Glutamatergic neuron (in vitro differentiated cells): Measurements from ENCODE around the gene ARL15. TPM values are rescaled to one million over a fixed set of nuclear protein-coding genes. Genes with fewer than 3 reads are reported as not detected.

Source experiments
- DNase-seq: peaks from one replicate; pipeline ENCODE4 v3.0.0; 2022
- H3K27ac Mint-ChIP-seq: one replicate; pipeline ENCODE4 v1.8.0; 2020; ENCODE audit warnings: mild to moderate bottlenecking, mixed read lengths, inconsistent platforms; ENCODE audit not compliant: unreplicated experiment
- H3K27me3 Mint-ChIP-seq: one replicate; pipeline ENCODE4 v1.8.0; 2020; ENCODE audit warnings: mild to moderate bottlenecking, moderate library complexity, mixed read lengths, inconsistent platforms; ENCODE audit not compliant: unreplicated experiment
- H3K36me3 Mint-ChIP-seq: one replicate; pipeline ENCODE4 v1.8.0; 2020; ENCODE audit warnings: mild to moderate bottlenecking, mixed read lengths, inconsistent platforms; ENCODE audit not compliant: unreplicated experiment
- H3K4me1 Mint-ChIP-seq: one replicate; pipeline ENCODE4 v1.8.0; 2020; ENCODE audit warnings: mild to moderate bottlenecking, low read depth, mixed read lengths, inconsistent platforms; ENCODE audit not compliant: unreplicated experiment
- H3K4me3 Mint-ChIP-seq: one replicate; pipeline ENCODE4 v1.8.0; 2020; ENCODE audit warnings: mild to moderate bottlenecking, mixed read lengths, inconsistent platforms; ENCODE audit not compliant: unreplicated experiment
- H3K9me3 Mint-ChIP-seq: one replicate; pipeline ENCODE4 v1.8.0; 2020; ENCODE audit warnings: mild to moderate bottlenecking, moderate library complexity, mixed read lengths, inconsistent platforms; ENCODE audit not compliant: unreplicated experiment
- total RNA-seq: library from RNA; stranded (reverse); fragmentation: NEBNext Ultra II Directional; extraction: Animal tissue kit (Norgen Biotek cat#: 25700); gene quantifications from one replicate; pipeline ENCODE4 v1.2.1, GENCODE V29; 2021; ENCODE audit not compliant: unreplicated experiment
- TF ChIP-seq, protein P1 (sequence below): fragments of 200-600 bp; sonication (generic); IDR thresholded peaks from one replicate; pipeline ENCODE4 v1.5.0; 2021; ENCODE audit not compliant: partially characterized antibody, unreplicated experiment

Gene ARL15
- total RNA-seq, 1 donor from 2014 or later, result 37.4 TPM

DNA sequence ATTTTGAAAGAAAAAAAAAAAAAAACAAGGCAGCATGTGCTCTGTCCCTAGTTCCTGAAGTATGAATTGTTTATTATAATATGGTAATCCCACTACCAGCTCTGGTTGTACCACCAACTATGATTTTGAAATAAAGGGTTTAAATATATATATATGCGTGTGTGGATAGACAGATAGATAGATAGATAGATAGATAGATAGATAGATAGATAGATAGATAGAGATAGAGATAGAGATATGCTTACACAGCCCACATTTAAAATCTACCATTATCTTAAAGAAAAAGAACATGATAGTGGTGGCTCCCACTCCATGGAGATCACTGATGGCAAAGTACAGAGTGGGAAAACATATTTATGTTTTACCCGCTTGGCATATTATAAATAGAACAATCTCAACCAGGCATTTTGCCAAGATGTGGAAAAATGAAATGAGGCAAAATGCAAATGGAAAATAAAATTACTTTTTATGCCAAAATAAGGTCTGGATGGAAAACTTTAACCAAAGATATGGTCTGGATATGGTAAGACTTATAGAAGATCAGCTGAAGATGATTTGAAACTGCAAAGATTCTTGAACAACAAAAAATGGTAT, 170.0 kb downstream of the ARL15 start:
- no peak overlapping the region for H3K27ac Mint-ChIP-seq
- no peak for DNase-seq
- H3K4me1 Mint-ChIP-seq, result no peaks in the 10 kb centered on the region
- no peaks in the 10 kb centered on the region for H3K36me3 Mint-ChIP-seq
- no peak overlapping the region for H3K4me3 Mint-ChIP-seq
- H3K9me3 Mint-ChIP-seq, result peaks cover 3% of the 10 kb centered on the region
- TF ChIP-seq, protein P1, sequence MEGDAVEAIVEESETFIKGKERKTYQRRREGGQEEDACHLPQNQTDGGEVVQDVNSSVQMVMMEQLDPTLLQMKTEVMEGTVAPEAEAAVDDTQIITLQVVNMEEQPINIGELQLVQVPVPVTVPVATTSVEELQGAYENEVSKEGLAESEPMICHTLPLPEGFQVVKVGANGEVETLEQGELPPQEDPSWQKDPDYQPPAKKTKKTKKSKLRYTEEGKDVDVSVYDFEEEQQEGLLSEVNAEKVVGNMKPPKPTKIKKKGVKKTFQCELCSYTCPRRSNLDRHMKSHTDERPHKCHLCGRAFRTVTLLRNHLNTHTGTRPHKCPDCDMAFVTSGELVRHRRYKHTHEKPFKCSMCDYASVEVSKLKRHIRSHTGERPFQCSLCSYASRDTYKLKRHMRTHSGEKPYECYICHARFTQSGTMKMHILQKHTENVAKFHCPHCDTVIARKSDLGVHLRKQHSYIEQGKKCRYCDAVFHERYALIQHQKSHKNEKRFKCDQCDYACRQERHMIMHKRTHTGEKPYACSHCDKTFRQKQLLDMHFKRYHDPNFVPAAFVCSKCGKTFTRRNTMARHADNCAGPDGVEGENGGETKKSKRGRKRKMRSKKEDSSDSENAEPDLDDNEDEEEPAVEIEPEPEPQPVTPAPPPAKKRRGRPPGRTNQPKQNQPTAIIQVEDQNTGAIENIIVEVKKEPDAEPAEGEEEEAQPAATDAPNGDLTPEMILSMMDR, result no peak
- H3K27me3 Mint-ChIP-seq, result no peaks in the 10 kb centered on the region

- no peaks in the 10 kb centered on the region for H3K9me3 Mint-ChIP-seq
- no peak for DNase-seq
- H3K36me3 Mint-ChIP-seq, result no peaks in the 10 kb centered on the region
- H3K4me1 Mint-ChIP-seq, result no peaks in the 10 kb centered on the region
- TF ChIP-seq, protein P1, result no peak
- no peak overlapping the region for H3K27ac Mint-ChIP-seq
- no peaks in the 10 kb centered on the region for H3K27me3 Mint-ChIP-seq
- H3K4me3 Mint-ChIP-seq, result no peak overlapping the region
Measured at GRCh38 chr5:54136516-54137440, 173.6 kb downstream of the ARL15 start.

DNA sequence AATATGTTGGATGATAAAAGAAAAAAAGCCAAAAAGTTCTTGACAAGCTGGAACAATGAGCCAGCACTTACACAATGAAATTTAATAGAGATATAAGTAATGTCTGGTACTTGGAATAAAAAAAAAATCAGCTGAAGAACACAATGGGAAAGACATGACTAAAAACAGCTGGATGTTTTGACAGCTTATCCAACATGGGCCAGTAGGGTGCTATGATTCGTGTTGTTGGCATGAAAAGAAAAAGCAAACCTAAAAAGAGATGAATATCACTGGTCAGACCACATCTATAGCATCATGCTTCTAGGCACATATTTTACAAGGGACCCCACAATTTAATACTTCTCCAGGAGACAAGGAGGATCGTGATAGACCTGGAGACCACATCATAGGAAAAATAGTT, 175.3 kb downstream of the ARL15 start:
- TF ChIP-seq, protein P1, result no peak
- DNase-seq, result no peak
- H3K27me3 Mint-ChIP-seq, result no peaks in the 10 kb centered on the region
- no peak overlapping the region for H3K27ac Mint-ChIP-seq
- no peak overlapping the region for H3K4me3 Mint-ChIP-seq
- no peaks in the 10 kb centered on the region for H3K4me1 Mint-ChIP-seq
- no peaks in the 10 kb centered on the region for H3K36me3 Mint-ChIP-seq
- no peaks in the 10 kb centered on the region for H3K9me3 Mint-ChIP-seq

GRCh38 chr5:54133917-54134316, 176.5 kb downstream of the ARL15 start:
- no peaks in the 10 kb centered on the region for H3K4me1 Mint-ChIP-seq
- no peaks in the 10 kb centered on the region for H3K9me3 Mint-ChIP-seq
- H3K27me3 Mint-ChIP-seq, result no peaks in the 10 kb centered on the region
- H3K4me3 Mint-ChIP-seq, result no peak overlapping the region
- no peak overlapping the region for H3K27ac Mint-ChIP-seq
- TF ChIP-seq, protein P1, result no peak
- DNase-seq, result no peak
- no peaks in the 10 kb centered on the region for H3K36me3 Mint-ChIP-seq

- no peak for DNase-seq
- Mint-ChIP-seq H3K27me3 (peaks cover 9% of the 10 kb centered on the region), H3K9me3 (peaks cover 8% of the 10 kb centered on the region), H3K36me3 (no peaks in the 10 kb centered on the region), H3K4me3 (no peak overlapping the region), H3K4me1 (peaks cover 12% of the 10 kb centered on the region), H3K27ac (no peak overlapping the region)
- TF ChIP-seq, protein P1, result no peak
Measured at GRCh38 chr5:54120473-54120872, 189.9 kb downstream of the ARL15 start.
